Nephron progenitor cell (in vitro differentiated cells): ENCODE data around the gene DOCK3.
"Not testable (repeated sequence)": the region's sequence is repeated elsewhere in the genome, so short reads cannot be mapped to it uniquely, and the experiment has no call there.

Source experiments
- DNase-seq: peaks from one replicate; pipeline ENCODE4 v3.0.0; 2021
- H3K27ac Mint-ChIP-seq: 2 replicates; pipeline ENCODE4 v1.8.0; 2021; ENCODE audit warnings: mild to moderate bottlenecking, moderate library complexity, mixed read lengths
- H3K27me3 Mint-ChIP-seq: 2 replicates; pipeline ENCODE4 v1.8.0; 2021; ENCODE audit warnings: mild to moderate bottlenecking, low read depth, mixed read lengths; ENCODE audit not compliant: poor library complexity
- H3K36me3 Mint-ChIP-seq: 2 replicates; pipeline ENCODE4 v1.8.0; 2021; ENCODE audit warnings: low read depth, mixed read lengths
- H3K4me1 Mint-ChIP-seq: 2 replicates; pipeline ENCODE4 v1.8.0; 2021; ENCODE audit warnings: mixed read lengths
- H3K4me3 Mint-ChIP-seq: 2 replicates; pipeline ENCODE4 v1.8.0; 2021; ENCODE audit warnings: mild to moderate bottlenecking, moderate library complexity, mixed read lengths
- H3K9me3 Mint-ChIP-seq: 2 replicates; pipeline ENCODE4 v1.8.0; 2021; ENCODE audit warnings: mild to moderate bottlenecking, moderate library complexity, mixed read lengths
- TF ChIP-seq, protein P1 (sequence below): fragments of 200-600 bp; sonication (generic); IDR thresholded peaks from 2 replicates; pipeline ENCODE4 v1.5.0; 2021; ENCODE audit warnings: antibody characterized with exemption

The DOCK3 gene

GRCh38 chr3:50876947-50877346 lies 202.2 kb downstream of the DOCK3 start:
- H3K27me3 Mint-ChIP-seq = peaks cover 3% of the 10 kb centered on the region
- H3K4me3 Mint-ChIP-seq = no peak overlapping the region
- H3K9me3 Mint-ChIP-seq = peaks cover 15% of the 10 kb centered on the region
- TF ChIP-seq, protein P1, sequence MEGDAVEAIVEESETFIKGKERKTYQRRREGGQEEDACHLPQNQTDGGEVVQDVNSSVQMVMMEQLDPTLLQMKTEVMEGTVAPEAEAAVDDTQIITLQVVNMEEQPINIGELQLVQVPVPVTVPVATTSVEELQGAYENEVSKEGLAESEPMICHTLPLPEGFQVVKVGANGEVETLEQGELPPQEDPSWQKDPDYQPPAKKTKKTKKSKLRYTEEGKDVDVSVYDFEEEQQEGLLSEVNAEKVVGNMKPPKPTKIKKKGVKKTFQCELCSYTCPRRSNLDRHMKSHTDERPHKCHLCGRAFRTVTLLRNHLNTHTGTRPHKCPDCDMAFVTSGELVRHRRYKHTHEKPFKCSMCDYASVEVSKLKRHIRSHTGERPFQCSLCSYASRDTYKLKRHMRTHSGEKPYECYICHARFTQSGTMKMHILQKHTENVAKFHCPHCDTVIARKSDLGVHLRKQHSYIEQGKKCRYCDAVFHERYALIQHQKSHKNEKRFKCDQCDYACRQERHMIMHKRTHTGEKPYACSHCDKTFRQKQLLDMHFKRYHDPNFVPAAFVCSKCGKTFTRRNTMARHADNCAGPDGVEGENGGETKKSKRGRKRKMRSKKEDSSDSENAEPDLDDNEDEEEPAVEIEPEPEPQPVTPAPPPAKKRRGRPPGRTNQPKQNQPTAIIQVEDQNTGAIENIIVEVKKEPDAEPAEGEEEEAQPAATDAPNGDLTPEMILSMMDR = no peak
- H3K4me1 Mint-ChIP-seq = peaks cover 10% of the 10 kb centered on the region
- no peaks in the 10 kb centered on the region for H3K36me3 Mint-ChIP-seq
- H3K27ac Mint-ChIP-seq = no peak overlapping the region
- no peak for DNase-seq

DNA sequence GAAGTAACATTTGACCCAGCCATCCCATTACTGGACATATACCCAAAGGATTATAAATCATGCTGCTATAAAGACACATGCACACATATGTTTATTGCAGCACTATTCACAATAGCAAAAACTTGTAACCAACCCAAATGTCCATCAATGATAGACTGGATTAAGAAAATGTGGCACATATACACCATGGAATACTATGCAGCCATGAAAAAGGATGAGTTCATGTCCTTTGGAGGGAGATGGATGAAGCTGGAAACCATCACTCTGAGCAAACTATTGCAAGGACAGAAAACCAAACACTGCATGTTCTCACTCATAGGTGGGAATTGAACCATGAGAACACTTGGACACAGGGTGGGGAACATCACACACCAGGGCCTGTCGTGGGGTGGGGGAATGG lies 208.0 kb downstream of the DOCK3 start:
- H3K36me3 Mint-ChIP-seq, H3K27ac Mint-ChIP-seq, DNase-seq, H3K4me1 Mint-ChIP-seq, H3K4me3 Mint-ChIP-seq: not testable (repeated sequence)
- Mint-ChIP-seq H3K9me3 (peaks cover 11% of the 10 kb centered on the region), H3K27me3 (peaks cover 12% of the 10 kb centered on the region)

DNA sequence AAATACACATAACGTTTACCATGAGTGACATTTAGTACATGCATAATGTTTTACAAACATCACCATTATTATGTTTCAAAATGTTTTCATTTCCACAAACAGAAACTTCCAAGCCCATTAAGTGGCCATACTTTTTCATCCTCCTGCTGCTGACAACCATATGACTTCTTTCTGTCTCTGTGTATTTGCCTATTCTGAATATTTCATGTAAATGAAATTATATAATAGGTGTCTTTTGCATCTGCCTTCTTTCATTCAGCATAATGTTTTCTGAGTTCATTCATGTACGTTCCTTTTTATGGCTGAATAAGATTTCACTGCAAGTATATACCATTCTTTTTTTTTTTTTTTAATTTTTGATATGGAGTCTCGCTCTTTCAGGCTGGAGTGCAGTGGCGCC lies 209.0 kb downstream of the DOCK3 start:
- TF ChIP-seq, protein P1 = no peak
- Mint-ChIP-seq H3K27me3 (peaks cover 16% of the 10 kb centered on the region), H3K27ac (no peak overlapping the region), H3K4me1 (no peaks in the 10 kb centered on the region), H3K4me3 (no peak overlapping the region), H3K36me3 (no peaks in the 10 kb centered on the region), H3K9me3 (peaks cover 15% of the 10 kb centered on the region)
- DNase-seq = no peak

DNA sequence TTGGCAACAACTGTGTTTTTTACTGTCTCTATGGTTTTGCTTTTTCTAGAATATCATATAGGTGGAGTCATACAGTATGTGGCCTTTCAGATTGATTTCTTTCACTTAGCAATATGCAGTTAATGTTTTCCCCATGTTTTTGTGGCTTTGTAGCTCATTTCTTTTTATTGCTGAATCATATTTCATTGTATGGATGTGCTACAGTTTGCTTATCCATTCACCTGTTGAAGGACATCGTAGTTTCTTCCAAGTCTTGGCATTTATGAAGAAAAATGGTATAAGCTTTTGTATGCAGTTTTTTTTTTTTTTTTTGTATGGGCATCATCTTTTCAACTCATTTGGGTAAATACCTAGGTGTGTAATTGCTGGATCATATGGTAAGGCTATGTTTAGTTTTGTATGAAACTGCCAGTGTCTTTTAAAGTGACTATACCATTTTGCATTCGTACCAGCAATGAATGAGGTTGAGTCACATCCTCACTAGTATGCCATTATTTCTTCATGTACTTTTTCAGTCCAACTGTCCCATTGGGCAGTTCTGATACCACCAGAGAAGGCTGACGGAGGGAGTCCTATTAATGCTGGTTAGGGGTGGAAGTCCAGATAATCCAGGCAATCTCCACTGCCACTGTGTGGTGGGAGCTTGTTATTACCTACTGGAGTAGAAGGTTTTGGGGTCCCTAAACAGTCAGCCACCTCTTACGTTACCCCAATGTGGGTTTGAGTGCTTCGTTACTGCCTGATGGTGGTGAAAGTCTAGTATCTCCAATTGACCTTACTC lies 210.5 kb downstream of the DOCK3 start:
- peaks cover 15% of the 10 kb centered on the region for H3K9me3 Mint-ChIP-seq
- H3K4me3 Mint-ChIP-seq = no peak overlapping the region
- no peaks in the 10 kb centered on the region for H3K36me3 Mint-ChIP-seq
- TF ChIP-seq, protein P1 = peak; percentile 36
- no peak for DNase-seq
- no peaks in the 10 kb centered on the region for H3K4me1 Mint-ChIP-seq
- H3K27ac Mint-ChIP-seq = no peak overlapping the region
- H3K27me3 Mint-ChIP-seq = peaks cover 18% of the 10 kb centered on the region

DNA sequence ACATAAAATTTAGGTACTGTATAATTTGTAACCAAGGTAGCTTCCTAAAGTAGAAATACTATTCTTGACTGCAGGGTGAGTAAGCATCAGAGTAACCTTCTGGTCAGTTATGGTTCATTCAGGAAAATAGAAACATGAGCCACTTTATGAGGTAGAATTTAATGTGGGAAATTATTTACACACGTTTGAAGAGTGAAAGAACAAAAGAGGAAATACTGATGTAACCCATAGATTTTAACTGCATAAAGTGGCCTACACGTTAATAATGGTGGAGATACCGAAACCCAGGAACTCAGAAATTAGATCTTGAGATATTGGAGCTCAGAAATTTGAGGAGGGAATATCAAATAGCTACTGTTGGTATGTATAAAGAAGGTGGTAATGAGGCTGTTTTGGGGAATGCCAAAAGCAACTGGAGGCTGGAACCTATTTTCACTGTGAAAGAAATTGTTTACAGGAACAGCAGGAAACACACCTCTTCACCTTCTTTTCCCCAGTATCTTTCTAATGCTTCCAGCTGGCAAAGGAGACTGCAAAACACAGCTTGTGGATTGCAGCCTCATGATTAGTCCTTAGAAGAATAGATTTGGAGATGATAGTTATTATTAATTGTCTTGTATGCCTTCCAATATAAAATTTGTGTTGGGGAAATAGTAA lies 216.1 kb downstream of the DOCK3 start:
- TF ChIP-seq, protein P1 = no peak
- no peaks in the 10 kb centered on the region for H3K36me3 Mint-ChIP-seq
- H3K4me3 Mint-ChIP-seq = no peak overlapping the region
- DNase-seq = no peak
- peaks cover 22% of the 10 kb centered on the region for H3K27me3 Mint-ChIP-seq
- H3K9me3 Mint-ChIP-seq = peaks cover 10% of the 10 kb centered on the region
- no peaks in the 10 kb centered on the region for H3K4me1 Mint-ChIP-seq
- H3K27ac Mint-ChIP-seq = no peak overlapping the region

GRCh38 chr3:50901097-50901496 lies 226.4 kb downstream of the DOCK3 start:
- H3K36me3 Mint-ChIP-seq, H3K27me3 Mint-ChIP-seq, H3K4me3 Mint-ChIP-seq, DNase-seq, H3K27ac Mint-ChIP-seq: not testable (repeated sequence)
- Mint-ChIP-seq H3K9me3 (peaks cover 41% of the 10 kb centered on the region), H3K4me1 (peaks cover 12% of the 10 kb centered on the region)

DNA sequence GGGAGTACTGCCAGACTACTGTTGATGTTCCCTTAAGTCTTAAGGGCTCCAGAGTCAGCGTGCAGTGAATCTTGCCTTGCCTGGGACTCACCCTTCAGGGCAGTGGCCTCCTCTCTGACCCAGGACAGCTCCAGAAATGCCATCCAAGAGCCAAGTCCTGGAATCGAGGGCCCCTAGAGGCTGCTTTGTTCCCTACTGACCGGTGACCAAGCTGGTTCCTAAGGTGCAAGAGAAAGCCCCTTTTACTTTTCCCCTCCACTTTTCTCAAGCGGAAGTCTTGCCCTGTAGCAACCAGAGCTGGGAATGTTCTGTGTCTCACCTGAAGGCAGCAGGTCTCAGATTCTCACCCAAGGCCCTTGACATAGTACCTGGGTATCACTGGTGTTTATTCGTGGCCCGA lies 238.0 kb downstream of the DOCK3 start:
- Mint-ChIP-seq H3K4me3 (no peak overlapping the region), H3K9me3 (peaks cover 9% of the 10 kb centered on the region), H3K27ac (no peak overlapping the region), H3K36me3 (no peaks in the 10 kb centered on the region), H3K27me3 (peaks cover 18% of the 10 kb centered on the region), H3K4me1 (no peaks in the 10 kb centered on the region)
- TF ChIP-seq, protein P1 = no peak
- no peak for DNase-seq
